Suprapubic skin (tissue), 4 donors: ENCODE data around the gene PARVB. TPM values are rescaled to one million over a fixed set of nuclear protein-coding genes. Genes with fewer than 3 reads are reported as not detected.

Experiments
- DNase-seq, 2 donors: peaks; one replicate each; pipeline ENCODE4 v3.0.0-alpha.2; 2019; ENCODE audit warnings: low spot score in 2 of 2
- H3K27ac ChIP-seq: fragments of 200-600 bp; sonication (generic); one replicate; pipeline ENCODE4 v1.5.1; 2019
- H3K27me3 ChIP-seq: fragments of 200-600 bp; sonication (generic); one replicate; pipeline ENCODE4 v1.5.1; 2019
- H3K36me3 ChIP-seq: fragments of 200-600 bp; sonication (generic); one replicate; pipeline ENCODE4 v1.5.1; 2019
- H3K4me1 ChIP-seq: fragments of 200-600 bp; sonication (generic); one replicate; pipeline ENCODE4 v1.5.1; 2019
- H3K4me3 ChIP-seq: fragments of 200-600 bp; sonication (generic); one replicate; pipeline ENCODE4 v1.5.1; 2019; ENCODE audit warnings: mild to moderate bottlenecking
- H3K9me3 ChIP-seq: fragments of 200-600 bp; sonication (generic); one replicate; pipeline ENCODE4 v1.5.1; 2019
- CTCF ChIP-seq, 2 donors: fragments of 200-600 bp in 1 of 2; fragments of 450-650 bp in 1 of 2; sonication (generic) in 1 of 2; IDR thresholded peaks; one replicate each; pipeline ENCODE4 v1.5.1; 2016 to 2019; ENCODE audit warnings: antibody characterized with exemption in 2 of 2, mild to moderate bottlenecking in 1 of 2, moderate library complexity in 1 of 2
- EP300 ChIP-seq: sonication (generic); formaldehyde crosslinking; IDR thresholded peaks from one replicate; pipeline ENCODE4 v1.6.1; 2017; ENCODE audit warnings: antibody characterized with exemption
- POLR2A ChIP-seq, 2 donors: fragments of 450-650 bp; IDR thresholded peaks; one replicate each; pipeline ENCODE4 v1.6.1; 2017; ENCODE audit warnings: antibody characterized with exemption in 2 of 2, mild to moderate bottlenecking in 2 of 2, moderate library complexity in 2 of 2
- POLR2AphosphoS5 ChIP-seq, 3 donors: sonication (generic); formaldehyde crosslinking; IDR thresholded peaks; one replicate each; pipeline ENCODE4 v1.6.1; 2017; ENCODE audit warnings: antibody characterized with exemption in 3 of 3
- WGBS: methylation state at CpG from one replicate; pipeline ENCODE4 v1.1.5; 2018; 5-methylcytosine and 5-hydroxymethylcytosine counted together
- total RNA-seq, 4 donors: library from RNA; depleted of rRNA; stranded (reverse); fragments of >200 nt; gene quantifications; one replicate each; pipeline ENCODE4 v1.1.0, GENCODE V29; 2016

The PARVB gene
- total RNA-seq, 4 donors from 2014 or later: 9.7 to 17.8 (median 13.3) TPM

GRCh38 chr22:44042249-44043218 is 18.4 kb downstream of the PARVB start:
- WGBS: 73% methylated on average over 20 of the region's 20 CpGs
- Histone ChIP-seq H3K9me3 (no peaks in the 10 kb centered on the region), H3K36me3 (no peaks in the 10 kb centered on the region), H3K4me3 (no peak overlapping the region), H3K27ac (no peak overlapping the region), H3K4me1 (peaks cover 11% of the 10 kb centered on the region), H3K27me3 (no peaks in the 10 kb centered on the region)
- TF ChIP-seq EP300 (no peak), CTCF (IDR thresholded peaks at IDR 0.05) (no peak), POLR2A (IDR thresholded peaks at IDR 0.05) (no peak), POLR2AphosphoS5 (IDR thresholded peaks at IDR 0.05) (no peak)
- DNase-seq: no peak

GRCh38 chr22:44045145-44045544 is 21.0 kb downstream of the PARVB start:
- DNase-seq: no peak
- Histone ChIP-seq H3K4me3 (no peak overlapping the region), H3K9me3 (no peaks in the 10 kb centered on the region), H3K4me1 (peaks cover 17% of the 10 kb centered on the region), H3K27ac (no peak overlapping the region), H3K36me3 (no peaks in the 10 kb centered on the region), H3K27me3 (no peaks in the 10 kb centered on the region)
- TF ChIP-seq CTCF (IDR thresholded peaks at IDR 0.05): no peak
- 91% methylated on average over 1 of the region's 1 CpG for WGBS

GRCh38 chr22:44046485-44047141 is 22.5 kb downstream of the PARVB start:
- Histone ChIP-seq H3K4me3 (no peak overlapping the region), H3K36me3 (no peaks in the 10 kb centered on the region), H3K27ac (no peak overlapping the region), H3K4me1 (peaks cover 17% of the 10 kb centered on the region), H3K27me3 (no peaks in the 10 kb centered on the region), H3K9me3 (no peaks in the 10 kb centered on the region)
- no peak for DNase-seq
- TF ChIP-seq CTCF (IDR thresholded peaks at IDR 0.05) (no peak), EP300 (no peak), POLR2AphosphoS5 (IDR thresholded peaks at IDR 0.05) (no peak), POLR2A (IDR thresholded peaks at IDR 0.05) (no peak)
- 81% methylated on average over 14 of the region's 14 CpGs for WGBS

- no peak for TF ChIP-seq EP300
- TF ChIP-seq POLR2AphosphoS5 (IDR thresholded peaks at IDR 0.05): no peak
- no peak for TF ChIP-seq CTCF (IDR thresholded peaks at IDR 0.05)
- TF ChIP-seq POLR2A (IDR thresholded peaks at IDR 0.05): no peak
- Histone ChIP-seq H3K4me3 (no peak overlapping the region), H3K27ac (no peak overlapping the region), H3K27me3 (no peaks in the 10 kb centered on the region), H3K4me1 (peaks cover 17% of the 10 kb centered on the region), H3K36me3 (no peaks in the 10 kb centered on the region), H3K9me3 (no peaks in the 10 kb centered on the region)
- no peak for DNase-seq
- 54% methylated on average over 5 of the region's 9 CpGs for WGBS
These were observed 23.8 kb downstream of the PARVB start for GRCh38 chr22:44047891-44048301.
